Uterus (tissue), 2 donors: Measurements from ENCODE around the gene MRPL54.

Experiments used
- CTCF ChIP-seq, 4 experiments: fragments of 200-600 bp in 2 of 4; fragments of 450-650 bp in 2 of 4; sonication (generic) in 2 of 4; IDR thresholded peaks; one replicate each; pipeline ENCODE4 v1.5.1; 2016 to 2019; ENCODE audit warnings: antibody characterized with exemption in 4 of 4, mild to moderate bottlenecking in 2 of 4, moderate library complexity in 1 of 4
- POLR2A ChIP-seq, 2 donors: fragments of 450-650 bp; IDR thresholded peaks; one replicate each; pipeline ENCODE4 v1.6.1; 2016; ENCODE audit warnings: antibody characterized with exemption in 2 of 2, mild to moderate bottlenecking in 1 of 2, moderate library complexity in 1 of 2

GRCh38 chr19:3753631-3754410 lies 8.7 kb upstream of the MRPL54 start:
- TF ChIP-seq POLR2A (IDR thresholded peaks at IDR 0.05), result no peak
- no peak for TF ChIP-seq CTCF (IDR thresholded peaks at IDR 0.05)
